HG03457 (cell line): Measurements from ENCODE around the gene PRAMEF25.
"Not testable (repeated sequence)": the region's sequence is repeated elsewhere in the genome, so short reads cannot be mapped to it uniquely, and the experiment has no call there.

Experiments used
- ATAC-seq: cut with Tn5 transposase; IDR thresholded peaks from one replicate; pipeline ENCODE4 v1.9.1; 2021; ENCODE audit warnings: moderate number of reproducible peaks; ENCODE audit not compliant: unreplicated experiment

The PRAMEF25 gene

GRCh38 chr1:13070474-13070873, at the start of gene PRAMEF25:
Gene PRAMEF25, plus strand, starts transcription at chr1:13070774. Its CDS starts 2,920 bp downstream, at chr1:13073694.
- not testable (repeated sequence) for ATAC-seq

- ATAC-seq, result not testable (repeated sequence)
Observed at GRCh38 chr1:13056475-13056874, 14.1 kb upstream of the PRAMEF25 start, which contains the start of gene PRAMEF27. Gene PRAMEF27, minus strand, starts transcription at chr1:13056575. Its CDS starts 2,916 bp downstream, at chr1:13053659.

GRCh38 chr1:13116754-13117153, 46.2 kb downstream of the PRAMEF25 start, which contains the start of gene HNRNPCL2:
Gene HNRNPCL2, minus strand, starts transcription at chr1:13116854. Its CDS starts 454 bp downstream, at chr1:13116400.
- not testable (repeated sequence) for ATAC-seq
